NCI-H1930 (cell line): ENCODE results near the gene IL11.

Experiments
- DNase-seq, 2 experiments: peaks; one replicate each; lab custom pipeline; 2025; lab: John Stamatoyannopoulos, UW

The IL11 gene

GRCh38 chr19:55391191-55391670 lies 21.0 kb upstream of the IL11 start:
- no peak for DNase-seq

GRCh38 chr19:55390461-55390880 lies 20.2 kb upstream of the IL11 start:
- no peak for DNase-seq

GRCh38 chr19:55389386-55390317 lies 19.4 kb upstream of the IL11 start:
- no peak for DNase-seq

GRCh38 chr19:55387736-55388497 lies 17.7 kb upstream of the IL11 start:
- DNase-seq = no peak

GRCh38 chr19:55386493-55386971 lies 16.3 kb upstream of the IL11 start:
- DNase-seq = no peak

GRCh38 chr19:55385724-55386492 lies 15.6 kb upstream of the IL11 start, which contains the start of gene RPL28:
Gene RPL28, plus strand, starts transcription at chr19:55385932. Its CDS starts 426 bp downstream, at chr19:55386358.
- DNase-seq = peak; percentile 98 to 99

GRCh38 chr19:55384920-55385723 lies 14.9 kb upstream of the IL11 start:
- peak; percentile 94 to 98 for DNase-seq

GRCh38 chr19:55384131-55384919 lies 14.1 kb upstream of the IL11 start, which contains the start of gene TMEM238:
Gene TMEM238, minus strand, starts transcription at chr19:55384292. Its CDS starts 33 bp downstream, at chr19:55384259.
- peak in 1 of 2 experiments; percentile 76 for DNase-seq

- peak; percentile 55 to 76 for DNase-seq
Measured at GRCh38 chr19:55383279-55384130, 13.2 kb upstream of the IL11 start.

GRCh38 chr19:55382522-55383054 lies 12.3 kb upstream of the IL11 start:
- no peak for DNase-seq

- DNase-seq = no peak
Measured at GRCh38 chr19:55382013-55382412, 11.8 kb upstream of the IL11 start.

GRCh38 chr19:55379174-55379573 lies 8.9 kb upstream of the IL11 start:
- no peak for DNase-seq

- DNase-seq = no peak
Measured at GRCh38 chr19:55377356-55378131, 7.3 kb upstream of the IL11 start.

- no peak for DNase-seq
Measured at GRCh38 chr19:55376241-55376933, 6.1 kb upstream of the IL11 start, which contains the start of gene TMEM190. Gene TMEM190, plus strand, starts transcription at chr19:55376826. Its CDS starts 28 bp downstream, at chr19:55376854.

GRCh38 chr19:55373993-55374757 lies 3.9 kb upstream of the IL11 start:
- no peak for DNase-seq

- DNase-seq = no peak
Measured at GRCh38 chr19:55373306-55373992, 3.2 kb upstream of the IL11 start.
